K562 (cell line): Measurements from ENCODE around the gene KYAT1. TPM values are rescaled to one million over a fixed set of nuclear protein-coding genes. Genes with fewer than 3 reads are reported as not detected.

ENCODE experiments used
- CBX5 ChIP-seq: IDR thresholded peaks from 2 replicates; pipeline ENCODE4 v1.6.1; 2014; ENCODE audit warnings: low read depth, borderline replicate concordance
- DMBX1 ChIP-seq: fragments of 250-450 bp; sonication (Bioruptor Pico); IDR thresholded peaks from 2 replicates; pipeline ENCODE4 v1.8.0; 2022; ENCODE audit warnings: inconsistent platforms, mild to moderate bottlenecking, moderate library complexity, borderline replicate concordance
- ETV5 ChIP-seq: sonication (generic); formaldehyde crosslinking; IDR thresholded peaks from 2 replicates; pipeline ENCODE4 v1.4.0; 2020; ENCODE audit warnings: low read depth, mild to moderate bottlenecking, missing genetic modification reagents
- IRF9 ChIP-seq: fragments of 450-650 bp; IDR thresholded peaks from 2 replicates; pipeline ENCODE4 v1.6.1; 2016; ENCODE audit warnings: missing biosample characterization, missing genetic modification characterization
- MGA ChIP-seq: fragments of 450-650 bp; IDR thresholded peaks from 2 replicates; pipeline ENCODE4 v1.6.1; 2016; ENCODE audit warnings: mild to moderate bottlenecking, moderate library complexity
- POLR2G ChIP-seq: fragments of 200-400 bp; formaldehyde crosslinking; IDR thresholded peaks from 2 replicates; pipeline ENCODE4 v1.6.1; 2017; ENCODE audit warnings: low read depth, mild to moderate bottlenecking, antibody characterized with exemption, low read length, moderate library complexity
- SAFB2 ChIP-seq: fragments of 200-400 bp; formaldehyde crosslinking; IDR thresholded peaks from 2 replicates; pipeline ENCODE4 v1.6.1; 2018; ENCODE audit warnings: borderline replicate concordance, low read length, low read depth, moderate library complexity; ENCODE audit not compliant: severe bottlenecking
- SPI1 ChIP-seq: IDR thresholded peaks from 2 replicates; pipeline ENCODE4 v1.6.1; 2011; ENCODE audit warnings: low read depth, low read length, control low read depth, borderline replicate concordance
- SRF ChIP-seq, 2 experiments: fragments of 250-450, 450-650 bp in 1 of 2; sonication (Bioruptor Pico) in 1 of 2; sonication (generic) in 1 of 2; formaldehyde crosslinking; IDR thresholded peaks; 2 replicates each; pipeline versions ENCODE4 v1.5.0 to v1.5.1; 2020 to 2022; ENCODE audit warnings: mild to moderate bottlenecking in 1 of 2, missing genetic modification reagents in 1 of 2
- TCF3 ChIP-seq: sonication (generic); formaldehyde crosslinking; IDR thresholded peaks from 2 replicates; pipeline ENCODE4 v1.4.0; 2020; ENCODE audit warnings: mild to moderate bottlenecking, missing genetic modification reagents
- USF1 ChIP-seq: sonication (generic); formaldehyde crosslinking; IDR thresholded peaks from 2 replicates; pipeline ENCODE4 v1.9.0; 2022; ENCODE audit warnings: mild to moderate bottlenecking, missing genetic modification reagents
- ZNF3 ChIP-seq: fragments of 250-450 bp; sonication (Bioruptor Pico); IDR thresholded peaks from 2 replicates; pipeline ENCODE4 v1.5.0; 2021; ENCODE audit warnings: mild to moderate bottlenecking, moderate library complexity
- ZNF586 ChIP-seq: fragments of 450-650 bp; formaldehyde crosslinking; conservative IDR thresholded peaks from 2 replicates; pipeline ENCODE4 v1.4.0; 2020; ENCODE audit warnings: mild to moderate bottlenecking, moderate library complexity
- ZNF766 ChIP-seq: fragments of 200-800 bp; sonication (Bioruptor generic); conservative IDR thresholded peaks from 2 replicates; pipeline ENCODE4 v1.6.1; 2016; ENCODE audit warnings: missing genetic modification characterization, missing compliant biosample characterization
- polyA plus RNA-seq, 8 experiments: library from polyadenylated mRNA; depleted of rRNA in 4 of 8; stranded (reverse) in 5 of 8; unstranded in 3 of 8; fragments of >200 nt; fragmentation: Nextera tagmentation in 2 of 8; fragmentation: Illumina TruSeq in 1 of 8; extraction: Ambion mirVana in 2 of 8; extraction: Trizol in 1 of 8; gene quantifications; 2 replicates each; pipeline versions ENCODE4 v1.2.1 to v1.2.3, GENCODE V29; 2011 to 2014; ENCODE audit warnings: inconsistent platforms in 1 of 8, missing spikeins in 1 of 8
- total RNA-seq, 7 experiments: library from RNA; depleted of rRNA in 6 of 7; stranded (reverse); fragments of >200 nt in 6 of 7; fragmentation: Illumina TruSeq in 2 of 7; extraction: Trizol in 2 of 7; gene quantifications; 2 replicates each; pipeline versions ENCODE4 v1.2.1 to v1.2.3, GENCODE V29; 2011 to 2021; ENCODE audit warnings: low replicate concordance in 1 of 7

The KYAT1 gene
- total and polyA plus RNA-seq, 9 of the 15 experiments (the other 6 are each of a cell fraction or from before 2014, with no cell fraction given), result 6.4 to 16.8 (median 11.1) TPM

- TF ChIP-seq MGA, result no peak; the same call in 1 of the 2 replicates
- TF ChIP-seq USF1 (CRISPR knock-in tag), result 0 out of 2 replicates have a peak, but pooled peaks have one; percentile 41
- no peak for TF ChIP-seq CBX5
- TF ChIP-seq IRF9 (tag), result no peak
- TF ChIP-seq ZNF3, result no peak
- no peak for TF ChIP-seq SRF (CRISPR knock-in tag; IDR thresholded peaks at IDR 0.05)
- no peak for TF ChIP-seq ETV5
- TF ChIP-seq ZNF766 (CRISPR knock-in tag), result no peak
- no peak for TF ChIP-seq SPI1
- no peak for TF ChIP-seq TCF3 (CRISPR knock-in tag)
- TF ChIP-seq ZNF586 (CRISPR knock-in tag), result no peak
- peak; percentile 68 for TF ChIP-seq POLR2G
- no peak for TF ChIP-seq SAFB2
- no peak for TF ChIP-seq DMBX1
Observed at GRCh38 chr9:128818839-128819715, 62.7 kb downstream of the KYAT1 start (continued).
